Ascending aorta (tissue), 2 donors: ENCODE measurements around the gene SMIM14. TPM values are rescaled to one million over a fixed set of nuclear protein-coding genes. Genes with fewer than 3 reads are reported as not detected.

ENCODE experiments used
- DNase-seq, 2 donors: peaks; one replicate each; pipeline ENCODE4 v3.0.0-alpha.2; 2019; ENCODE audit warnings: low spot score in 2 of 2
- H3K27ac ChIP-seq, 2 donors: fragments of 200-600 bp; sonication (generic); one replicate each; pipeline ENCODE4 v1.5.1; 2016 to 2017; ENCODE audit warnings: mild to moderate bottlenecking in 1 of 2
- H3K27me3 ChIP-seq: fragments of 200-600 bp; sonication (generic); one replicate; pipeline ENCODE4 v1.5.1; 2017
- H3K36me3 ChIP-seq, 2 donors: fragments of 200-600 bp; sonication (generic); one replicate each; pipeline ENCODE4 v1.5.1; 2016
- H3K4me1 ChIP-seq, 2 donors: fragments of 200-600 bp; sonication (generic); one replicate each; pipeline ENCODE4 v1.5.1; 2016 to 2017; ENCODE audit warnings: mild to moderate bottlenecking in 1 of 2
- H3K4me3 ChIP-seq, 2 donors: fragments of 200-600 bp; sonication (generic); one replicate each; pipeline ENCODE4 v1.5.1; 2016 to 2017; ENCODE audit warnings: mild to moderate bottlenecking in 1 of 2
- H3K9me3 ChIP-seq, 2 donors: fragments of 200-600 bp; sonication (generic); one replicate each; pipeline ENCODE4 v1.5.1; 2016
- intact Hi-C: fragments of 100-400 bp; cut with DNase I; formaldehyde crosslinking; loops from one replicate; pipeline ENCODE4 v1.15.1; 2023
- total RNA-seq: library from RNA; depleted of rRNA; stranded (reverse); fragments of >200 nt; gene quantifications from one replicate; pipeline ENCODE4 v1.1.0, GENCODE V29; 2016
- TF ChIP-seq, protein P1 (sequence below), 3 experiments: fragments of 200-600 bp in 2 of 3; fragments of 450-650 bp in 1 of 3; sonication (generic) in 2 of 3; IDR thresholded peaks; one replicate each; pipeline ENCODE4 v1.5.1; 2016 to 2019; ENCODE audit warnings: antibody characterized with exemption in 3 of 3, mild to moderate bottlenecking in 1 of 3, moderate library complexity in 1 of 3

SMIM14 gene
- total RNA-seq, 1 donor from 2014 or later = 48.2 TPM

DNA sequence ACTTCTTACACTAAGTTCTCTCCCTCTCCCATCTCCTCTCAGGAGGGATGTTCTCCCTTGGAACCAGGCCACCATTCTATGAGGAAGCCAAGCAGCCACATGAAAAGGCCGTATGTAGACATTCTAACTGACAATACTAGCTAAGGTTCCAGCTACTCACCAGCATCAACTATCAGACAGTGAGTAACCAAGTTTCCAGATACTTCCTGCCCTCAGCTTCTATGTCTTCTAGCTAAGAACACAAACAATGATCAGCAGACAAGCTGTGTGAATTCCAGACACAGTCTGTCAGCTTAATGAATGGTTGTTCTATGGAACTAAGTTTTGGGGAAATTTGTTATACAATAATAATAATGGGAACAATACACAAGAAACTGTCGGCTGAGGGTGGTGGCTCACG, 50.8 kb downstream of the SMIM14 start:
- no peaks in the 10 kb centered on the region for H3K4me1 ChIP-seq
- no peak for DNase-seq
- H3K36me3 ChIP-seq = peaks cover 0 to 5% of the 10 kb centered on the region in 2 donors
- intact Hi-C loops = no loop called here
- no peaks in the 10 kb centered on the region for H3K9me3 ChIP-seq
- TF ChIP-seq, protein P1, sequence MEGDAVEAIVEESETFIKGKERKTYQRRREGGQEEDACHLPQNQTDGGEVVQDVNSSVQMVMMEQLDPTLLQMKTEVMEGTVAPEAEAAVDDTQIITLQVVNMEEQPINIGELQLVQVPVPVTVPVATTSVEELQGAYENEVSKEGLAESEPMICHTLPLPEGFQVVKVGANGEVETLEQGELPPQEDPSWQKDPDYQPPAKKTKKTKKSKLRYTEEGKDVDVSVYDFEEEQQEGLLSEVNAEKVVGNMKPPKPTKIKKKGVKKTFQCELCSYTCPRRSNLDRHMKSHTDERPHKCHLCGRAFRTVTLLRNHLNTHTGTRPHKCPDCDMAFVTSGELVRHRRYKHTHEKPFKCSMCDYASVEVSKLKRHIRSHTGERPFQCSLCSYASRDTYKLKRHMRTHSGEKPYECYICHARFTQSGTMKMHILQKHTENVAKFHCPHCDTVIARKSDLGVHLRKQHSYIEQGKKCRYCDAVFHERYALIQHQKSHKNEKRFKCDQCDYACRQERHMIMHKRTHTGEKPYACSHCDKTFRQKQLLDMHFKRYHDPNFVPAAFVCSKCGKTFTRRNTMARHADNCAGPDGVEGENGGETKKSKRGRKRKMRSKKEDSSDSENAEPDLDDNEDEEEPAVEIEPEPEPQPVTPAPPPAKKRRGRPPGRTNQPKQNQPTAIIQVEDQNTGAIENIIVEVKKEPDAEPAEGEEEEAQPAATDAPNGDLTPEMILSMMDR (IDR thresholded peaks at IDR 0.05) = no peak
- H3K27me3 ChIP-seq = no peaks in the 10 kb centered on the region
- H3K4me3 ChIP-seq = no peak overlapping the region
- H3K27ac ChIP-seq = no peak overlapping the region

DNA sequence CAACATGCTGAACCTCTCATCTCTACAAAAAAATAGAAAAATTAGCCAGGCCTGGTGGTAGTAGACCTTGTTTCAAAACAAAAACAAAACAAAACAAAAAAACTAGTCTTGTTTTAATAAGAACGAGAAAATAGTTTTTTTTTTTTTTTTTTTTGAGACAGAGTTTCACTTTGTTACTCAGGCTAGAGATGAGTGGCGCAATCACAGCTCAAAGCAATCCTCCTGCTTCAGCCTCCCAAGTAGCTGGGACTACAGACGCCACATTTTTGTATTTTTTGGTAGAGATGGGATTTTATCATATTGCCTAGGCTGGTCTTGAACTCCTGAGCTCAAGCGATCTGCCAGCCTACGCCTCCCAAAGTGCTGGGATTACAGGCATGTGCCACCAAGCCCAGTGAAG, 63.7 kb downstream of the SMIM14 start:
- Histone ChIP-seq H3K27ac (no peak overlapping the region), H3K27me3 (no peaks in the 10 kb centered on the region), H3K9me3 (no peaks in the 10 kb centered on the region), H3K36me3 (peaks cover 4 to 19% of the 10 kb centered on the region in 2 donors), H3K4me3 (no peak overlapping the region), H3K4me1 (no peaks in the 10 kb centered on the region)
- TF ChIP-seq, protein P1 (IDR thresholded peaks at IDR 0.05) = no peak
- intact Hi-C loops = no loop called here
- no peak for DNase-seq

GRCh38 chr4:39571504-39571903, 67.2 kb downstream of the SMIM14 start:
- Histone ChIP-seq H3K4me1 (no peaks in the 10 kb centered on the region), H3K9me3 (no peaks in the 10 kb centered on the region), H3K27ac (no peak overlapping the region), H3K4me3 (no peak overlapping the region), H3K27me3 (no peaks in the 10 kb centered on the region), H3K36me3 (peaks cover 4 to 19% of the 10 kb centered on the region in 2 donors)
- TF ChIP-seq, protein P1 (IDR thresholded peaks at IDR 0.05) = no peak
- intact Hi-C loops = no loop called here
- DNase-seq = no peak

GRCh38 chr4:39571054-39571453, 67.6 kb downstream of the SMIM14 start:
- no peaks in the 10 kb centered on the region for H3K27me3 ChIP-seq
- TF ChIP-seq, protein P1 (IDR thresholded peaks at IDR 0.05) = no peak
- no peak overlapping the region for H3K4me3 ChIP-seq
- peaks cover 4 to 22% of the 10 kb centered on the region in 2 donors for H3K36me3 ChIP-seq
- no peaks in the 10 kb centered on the region for H3K4me1 ChIP-seq
- no peak for DNase-seq
- intact Hi-C loops = no loop called here
- H3K27ac ChIP-seq = no peak overlapping the region
- H3K9me3 ChIP-seq = no peaks in the 10 kb centered on the region

- TF ChIP-seq, protein P1 (IDR thresholded peaks at IDR 0.05) = no peak
- Histone ChIP-seq H3K27me3 (no peaks in the 10 kb centered on the region), H3K36me3 (peaks cover 4 to 30% of the 10 kb centered on the region in 2 donors), H3K4me1 (no peaks in the 10 kb centered on the region), H3K27ac (no peak overlapping the region), H3K4me3 (no peak overlapping the region), H3K9me3 (no peaks in the 10 kb centered on the region)
- DNase-seq = no peak
- intact Hi-C loops = no loop called here
These were observed 69.5 kb downstream of the SMIM14 start for GRCh38 chr4:39569209-39569608.

DNA sequence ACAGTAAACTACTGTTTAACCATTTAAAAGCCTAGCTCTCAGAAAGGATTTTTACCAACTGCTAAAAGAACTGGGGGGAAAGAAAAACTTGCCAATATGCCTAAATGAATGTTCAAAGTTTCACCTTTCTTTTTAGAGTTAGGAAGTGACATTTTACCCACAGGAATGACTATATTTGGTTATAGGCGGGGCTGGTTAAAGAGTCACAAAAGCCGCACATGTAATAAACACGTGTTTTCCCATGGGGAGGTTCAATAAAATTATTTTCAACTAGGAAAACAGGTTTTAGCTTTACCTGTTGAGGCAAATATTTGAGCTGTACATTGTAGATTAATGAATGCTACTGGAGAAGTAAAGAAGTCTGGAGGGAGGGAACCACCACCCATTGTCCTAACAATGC, 69.9 kb downstream of the SMIM14 start:
- H3K36me3 ChIP-seq = peaks cover 4 to 34% of the 10 kb centered on the region in 2 donors
- DNase-seq = no peak
- no peaks in the 10 kb centered on the region for H3K4me1 ChIP-seq
- no peak overlapping the region for H3K27ac ChIP-seq
- TF ChIP-seq, protein P1 (IDR thresholded peaks at IDR 0.05) = no peak
- no peak overlapping the region for H3K4me3 ChIP-seq
- H3K9me3 ChIP-seq = no peaks in the 10 kb centered on the region
- intact Hi-C loops = no loop called here
- H3K27me3 ChIP-seq = no peaks in the 10 kb centered on the region
